Endothelial cell of umbilical vein (primary cell): ENCODE measurements around the gene SLC25A21. TPM values are rescaled to one million over a fixed set of nuclear protein-coding genes. Genes with fewer than 3 reads are reported as not detected.

Source experiments
- BruUV-seq: library from RNA; stranded (reverse); fragments of 400-500 nt; replicated peaks from 2 replicates; lab custom pipeline; 2021; lab: Mats Ljungman, UMichigan
- CTCF ChIA-PET: fragments of 300-600, 350-600 bp; sonication (Branson Sonifier 250); formaldehyde crosslinking; loops from one replicate; lab custom pipeline; 2021; ENCODE audit warnings: antibody characterized with exemption, inconsistent platforms; lab: Charles Lee
- POLR2A ChIA-PET: fragments of 300-600, 350-600 bp; sonication (Branson Sonifier 250); formaldehyde crosslinking; loops from one replicate; lab custom pipeline; 2021; ENCODE audit warnings: antibody characterized with exemption, inconsistent platforms; lab: Charles Lee
- DNase-seq: peaks from one replicate; pipeline ENCODE4 v3.0.0-alpha.2; 2011; ENCODE audit warnings: low read depth, low spot score
- FAIRE-seq: peaks from 2 replicates; lab custom pipeline; 2011; peaks lifted over from hg19 to GRCh38; lab: Jason Lieb, UNC
- H2AFZ ChIP-seq: 2 replicates; pipeline ENCODE4 v1.6.0; 2012; ENCODE audit warnings: low read depth, low read length, control low read depth, inconsistent platforms
- H3K27ac ChIP-seq: 2 replicates; pipeline ENCODE4 v1.5.1; 2011; ENCODE audit warnings: low read depth, mild to moderate bottlenecking, control low read depth, low read length, moderate library complexity; ENCODE audit not compliant: insufficient read depth
- H3K27me3 ChIP-seq, 2 experiments: 2 replicates each; pipeline versions ENCODE4 v1.6.0 to v1.6.1; 2011; ENCODE audit warnings: low read length in 2 of 2, mixed read lengths in 1 of 2; ENCODE audit not compliant: control insufficient read depth in 2 of 2, insufficient read depth in 2 of 2
- H3K36me3 ChIP-seq, 2 experiments: 2 replicates in 1 of 2; 3 replicates in 1 of 2; pipeline ENCODE4 v1.5.1; 2011; ENCODE audit warnings: low read length in 2 of 2, mild to moderate bottlenecking in 1 of 2, moderate library complexity in 1 of 2; ENCODE audit not compliant: control insufficient read depth in 2 of 2, insufficient read depth in 2 of 2; ENCODE audit errors: extremely low read depth in 1 of 2
- H3K4me1 ChIP-seq: 3 replicates; pipeline ENCODE4 v1.5.1; 2011; ENCODE audit warnings: mild to moderate bottlenecking, low read length; ENCODE audit not compliant: control insufficient read depth, insufficient read depth; ENCODE audit errors: extremely low read depth
- H3K4me2 ChIP-seq: 2 replicates; pipeline ENCODE4 v1.6.1; 2011; ENCODE audit warnings: low read length, control low read depth, mixed read lengths; ENCODE audit not compliant: insufficient read depth
- H3K4me3 ChIP-seq, 3 experiments: fragments of 200-600 bp in 1 of 3; sonication (generic), shearing (Covaris generic) in 1 of 3; replicated peaks in 1 of 3; 2 replicates each; pipeline ENCODE4 v1.5.1; 2011 to 2016; ENCODE audit warnings: control low read depth in 3 of 3, low read length in 3 of 3, mild to moderate bottlenecking in 2 of 3, inconsistent platforms in 1 of 3, low read depth in 1 of 3, moderate library complexity in 1 of 3; ENCODE audit not compliant: insufficient read depth in 1 of 3
- H3K79me2 ChIP-seq: 2 replicates; pipeline ENCODE4 v1.6.0; 2012; ENCODE audit warnings: low read length, inconsistent platforms; ENCODE audit not compliant: control insufficient read depth, insufficient read depth
- H3K9ac ChIP-seq: replicated peaks from 2 replicates; pipeline ENCODE3; 2011; ENCODE audit warnings: low read length, control low read depth; ENCODE audit not compliant: insufficient read depth; ENCODE audit errors: extremely low read depth
- H3K9me1 ChIP-seq: replicated peaks from 3 replicates; pipeline ENCODE4 v1.6.0; 2011; ENCODE audit warnings: mild to moderate bottlenecking, low read length; ENCODE audit not compliant: control insufficient read depth, insufficient read depth; ENCODE audit errors: extremely low read depth
- H3K9me3 ChIP-seq: replicated peaks from 2 replicates; pipeline ENCODE4 v1.5.1; 2012; ENCODE audit warnings: low read length, inconsistent platforms; ENCODE audit not compliant: control insufficient read depth, insufficient read depth
- H4K20me1 ChIP-seq: replicated peaks from 2 replicates; pipeline ENCODE3; 2011; ENCODE audit warnings: mild to moderate bottlenecking, low read length; ENCODE audit not compliant: control insufficient read depth, insufficient read depth; ENCODE audit errors: extremely low read depth
- CTCF ChIP-seq, 2 donors: IDR thresholded peaks; 1 replicate in 1 of 2; 2 replicates in 1 of 2; pipeline ENCODE4 v1.5.1; 2011; ENCODE audit warnings: low read length in 2 of 2, mild to moderate bottlenecking in 2 of 2, moderate library complexity in 2 of 2, control low read depth in 1 of 2, inconsistent platforms in 1 of 2, low read depth in 1 of 2; ENCODE audit not compliant: insufficient read depth in 1 of 2; ENCODE audit errors: extremely low read depth in 1 of 2
- EZH2 ChIP-seq: IDR thresholded peaks from 2 replicates; pipeline ENCODE4 v1.6.1; 2012; ENCODE audit warnings: borderline replicate concordance, low read depth, mild to moderate bottlenecking, moderate library complexity, low read length, inconsistent platforms; ENCODE audit not compliant: severe bottlenecking
- FOS ChIP-seq: IDR thresholded peaks from 2 replicates; pipeline ENCODE4 v1.6.1; 2011; ENCODE audit warnings: mild to moderate bottlenecking, low read length, moderate library complexity, borderline replicate concordance; ENCODE audit not compliant: insufficient read depth
- GATA2 ChIP-seq: IDR thresholded peaks from 2 replicates; pipeline ENCODE4 v1.7.0; 2011; ENCODE audit warnings: low read depth, mild to moderate bottlenecking, moderate library complexity, mixed read lengths, low read length; ENCODE audit not compliant: insufficient read length, insufficient read depth
- JUN ChIP-seq: IDR thresholded peaks from 2 replicates; pipeline ENCODE4 v1.6.1; 2011; ENCODE audit warnings: borderline replicate concordance, low read depth; ENCODE audit not compliant: insufficient read length, insufficient read depth
- MAX ChIP-seq: IDR thresholded peaks from 2 replicates; pipeline ENCODE4 v1.6.1; 2011; ENCODE audit not compliant: insufficient read depth, insufficient read length
- MYC ChIP-seq: IDR thresholded peaks from one replicate; pipeline ENCODE4 v1.6.1; 2011; ENCODE audit warnings: mild to moderate bottlenecking, low read depth, low read length
- POLR2A ChIP-seq: IDR thresholded peaks from 2 replicates; pipeline ENCODE4 v1.6.1; 2012; ENCODE audit warnings: low read depth, mild to moderate bottlenecking, control low read depth, low read length
- POLR2AphosphoS5 ChIP-seq: IDR thresholded peaks from 2 replicates; pipeline ENCODE4 v1.6.1; 2012; ENCODE audit warnings: low read depth, mild to moderate bottlenecking, control low read depth, low read length, moderate library complexity; ENCODE audit not compliant: insufficient read depth
- dilution Hi-C: fragments of 300-500 bp; cut with MboI; formaldehyde crosslinking; loops from one replicate; pipeline ENCODE4 v1.15.0; 2019; ENCODE audit warnings: low sequenced_read_pairs; ENCODE audit not compliant: extremely low pct_ligation_motif_present
- intact Hi-C: fragments of 100-400 bp; cut with micrococcal nuclease; formaldehyde crosslinking; loops from one replicate; pipeline ENCODE4 v1.10.0; 2022
- polyA plus RNA-seq, 4 experiments: library from polyadenylated mRNA; depleted of rRNA in 3 of 4; stranded (reverse) in 3 of 4; unstranded in 1 of 4; fragments of >200 nt; gene quantifications; 2 replicates each; pipeline versions ENCODE4 v1.2.1 to v1.2.3, GENCODE V29; 2011 to 2012; ENCODE audit warnings: missing spikeins in 1 of 4
- total RNA-seq: library from RNA; stranded (reverse); gene quantifications from 2 replicates; pipeline ENCODE4 v1.2.3, GENCODE V29; 2021

SLC25A21 gene
- total and polyA plus RNA-seq, 2 donors (not counting 3 experiments of a cell fraction or from before 2014, with no cell fraction given): 0.98 to 1.4 TPM

- Histone ChIP-seq H3K9me3 (no peaks in the 10 kb centered on the region), H3K36me3 (no peaks in the 10 kb centered on the region), H3K9me1 (no peaks in the 10 kb centered on the region), H3K4me3 (no peak overlapping the region), H3K27ac (no peak overlapping the region), H3K4me1 (no peaks in the 10 kb centered on the region), H3K27me3 (peaks cover 82 to 100% of the 10 kb centered on the region in 2 experiments), H2AFZ (no peak overlapping the region), H3K9ac (no peak overlapping the region), H3K4me2 (no peak overlapping the region), H4K20me1 (peaks cover 3% of the 10 kb centered on the region), H3K79me2 (no peaks in the 10 kb centered on the region)
- DNase-seq: no peak
- dilution Hi-C loops (no loop called here), intact Hi-C loops (no loop called here)
- POLR2A ChIA-PET: no interaction called here
- CTCF ChIA-PET: no interaction called here
- BruUV-seq: no TSS peak
- TF ChIP-seq MAX (no peak), GATA2 (no peak), MYC (no peak), FOS (no peak), EZH2 (no peak), POLR2A (no peak), JUN (no peak), POLR2AphosphoS5 (no peak), CTCF (IDR thresholded peaks at IDR 0.05; ENCODE audit: extremely low read depth in 1 of 2, insufficient read depth in 1 of 2, low read depth in 1 of 2, low read length in 2 of 2) (no peak)
- no peak for FAIRE-seq
These were observed 519.0 kb downstream of the SLC25A21 start for GRCh38 chr14:36653413-36653812.
